Head of caudate nucleus (tissue), 42 donors: Measurements from ENCODE around the gene NTRK3.

Source experiments
- DNase-seq, 42 donors: peaks; one replicate each; pipeline versions ENCODE4 v3.0.0 to v3.0.0-alpha.2; 2020 to 2021; ENCODE audit warnings: mixed read lengths in 7 of 42
- intact Hi-C: fragments of 100-400 bp; cut with DNase I; formaldehyde crosslinking; loops from one replicate; pipeline ENCODE4 v1.15.0; 2022

Gene NTRK3

GRCh38 chr15:88256279-88257230, at the start of gene NTRK3:
Gene NTRK3 (minus strand): TSS chr15:88256739. CDS start chr15:88256153, 586 bp downstream.
- DNase-seq: peak; percentile 27 to 88 (median 66)
- intact Hi-C loops: loop anchor here (10.0 kb wide), 1 partner anchor 1342 kb away; no protein-coding TSS in a partner anchor

GRCh38 chr15:88303395-88303794, 46.9 kb upstream of the NTRK3 start:
- no peak for DNase-seq
- intact Hi-C loops: no loop called here

GRCh38 chr15:88302373-88302772, 45.8 kb upstream of the NTRK3 start:
- peak in 22 of 42 donors; percentile 4 to 76 (median 18) for DNase-seq
- intact Hi-C loops: no loop called here

- DNase-seq: no peak
- intact Hi-C loops: no loop called here
Measured at GRCh38 chr15:88301311-88301710, 44.8 kb upstream of the NTRK3 start.

GRCh38 chr15:88300861-88301260, 44.3 kb upstream of the NTRK3 start:
- DNase-seq: no peak
- intact Hi-C loops: no loop called here

GRCh38 chr15:88300089-88300488, 43.5 kb upstream of the NTRK3 start:
- intact Hi-C loops: no loop called here

GRCh38 chr15:88299497-88299896, 43.0 kb upstream of the NTRK3 start:
- intact Hi-C loops: no loop called here
- DNase-seq: no peak

More at GRCh38 chr15:88300089-88300488, 43.5 kb upstream of the NTRK3 start:
- no peak for DNase-seq

- intact Hi-C loops: no loop called here
- DNase-seq: no peak
Measured at GRCh38 chr15:88288661-88289060, 32.1 kb upstream of the NTRK3 start.

GRCh38 chr15:88288206-88288605, 31.7 kb upstream of the NTRK3 start:
- no peak for DNase-seq
- intact Hi-C loops: no loop called here

- intact Hi-C loops: no loop called here
- no peak for DNase-seq
Measured at GRCh38 chr15:88284318-88284998, 27.9 kb upstream of the NTRK3 start.

- intact Hi-C loops: no loop called here
- DNase-seq: no peak
Measured at GRCh38 chr15:88282614-88283013, 26.1 kb upstream of the NTRK3 start.

- intact Hi-C loops: no loop called here
- no peak for DNase-seq
Measured at GRCh38 chr15:88276821-88277410, 20.4 kb upstream of the NTRK3 start.

GRCh38 chr15:88275804-88276203, 19.3 kb upstream of the NTRK3 start:
- intact Hi-C loops: no loop called here
- peak; percentile 49 to 94 (median 82) for DNase-seq

- intact Hi-C loops: no loop called here
Measured at GRCh38 chr15:88274553-88275460, 18.3 kb upstream of the NTRK3 start.

GRCh38 chr15:88272421-88272820, 15.9 kb upstream of the NTRK3 start:
- intact Hi-C loops: no loop called here
- no peak for DNase-seq

More at GRCh38 chr15:88274553-88275460, 18.3 kb upstream of the NTRK3 start:
- peak; percentile 58 to 91 (median 82) for DNase-seq

- DNase-seq: no peak
- intact Hi-C loops: no loop called here
Measured at GRCh38 chr15:88269356-88270062, 13.0 kb upstream of the NTRK3 start.

- intact Hi-C loops: no loop called here
- no peak for DNase-seq
Measured at GRCh38 chr15:88267720-88268119, 11.2 kb upstream of the NTRK3 start.

- DNase-seq: no peak
- intact Hi-C loops: no loop called here
Measured at GRCh38 chr15:88266170-88266569, 9.6 kb upstream of the NTRK3 start.
